Fibroblast of villous mesenchyme (primary cell): Measurements from ENCODE around the gene ST8SIA1. TPM values are rescaled to one million over a fixed set of nuclear protein-coding genes. Genes with fewer than 3 reads are reported as not detected.
A peak's percentile ranks its signal among the peaks of the same experiment; 100 is the strongest.

Experiments
- DNase-seq: peaks from one replicate; pipeline ENCODE4 v3.0.0-alpha.2; 2010; ENCODE audit warnings: low read depth
- H3K4me3 ChIP-seq: 2 replicates; pipeline ENCODE4 v1.5.1; 2011; ENCODE audit warnings: low read depth, mild to moderate bottlenecking, low read length
- CTCF ChIP-seq: IDR thresholded peaks from 2 replicates; pipeline ENCODE4 v1.5.1; 2012; ENCODE audit warnings: low read depth, mild to moderate bottlenecking, low read length; ENCODE audit not compliant: insufficient read depth
- total RNA-seq: library from RNA; depleted of rRNA; stranded (reverse); fragments of >200 nt; gene quantifications from 2 replicates; pipeline ENCODE4 v1.2.3, GENCODE V29; 2012

The ST8SIA1 gene
- total RNA-seq, 1 donor: 0.43 TPM

- TF ChIP-seq CTCF: no peak
- peak; percentile 96 for DNase-seq
- no peak overlapping the region for H3K4me3 ChIP-seq
Measured at GRCh38 chr12:22275843-22276242, 58.7 kb downstream of the ST8SIA1 start.

- no peak overlapping the region for H3K4me3 ChIP-seq
- DNase-seq: no peak
- TF ChIP-seq CTCF: no peak
Measured at GRCh38 chr12:22272335-22273151, 62.0 kb downstream of the ST8SIA1 start.

- TF ChIP-seq CTCF: no peak
- H3K4me3 ChIP-seq: no peak overlapping the region
- peak; percentile 55 for DNase-seq
Measured at GRCh38 chr12:22271023-22271422, 63.5 kb downstream of the ST8SIA1 start.

GRCh38 chr12:22268973-22269372 lies 65.5 kb downstream of the ST8SIA1 start:
- DNase-seq: no peak
- no peak for TF ChIP-seq CTCF
- no peak overlapping the region for H3K4me3 ChIP-seq

GRCh38 chr12:22268406-22268805 lies 66.1 kb downstream of the ST8SIA1 start:
- no peak for DNase-seq
- H3K4me3 ChIP-seq: no peak overlapping the region
- no peak for TF ChIP-seq CTCF

- no peak overlapping the region for H3K4me3 ChIP-seq
- TF ChIP-seq CTCF: no peak
- no peak for DNase-seq
Measured at GRCh38 chr12:22266101-22266500, 68.4 kb downstream of the ST8SIA1 start.

GRCh38 chr12:22264380-22264779 lies 70.1 kb downstream of the ST8SIA1 start:
- no peak overlapping the region for H3K4me3 ChIP-seq
- no peak for DNase-seq
- TF ChIP-seq CTCF: no peak
